ENCODE results near the gene FOXN3. TPM values are rescaled to one million over a fixed set of nuclear protein-coding genes. Genes with fewer than 3 reads are reported as not detected.
"Not testable (repeated sequence)": the region's sequence is repeated elsewhere in the genome, so short reads cannot be mapped to it uniquely, and the experiment has no call there.

The FOXN3 gene
- total RNA-seq, 1 donor from 2014 or later = 131 TPM

DNA sequence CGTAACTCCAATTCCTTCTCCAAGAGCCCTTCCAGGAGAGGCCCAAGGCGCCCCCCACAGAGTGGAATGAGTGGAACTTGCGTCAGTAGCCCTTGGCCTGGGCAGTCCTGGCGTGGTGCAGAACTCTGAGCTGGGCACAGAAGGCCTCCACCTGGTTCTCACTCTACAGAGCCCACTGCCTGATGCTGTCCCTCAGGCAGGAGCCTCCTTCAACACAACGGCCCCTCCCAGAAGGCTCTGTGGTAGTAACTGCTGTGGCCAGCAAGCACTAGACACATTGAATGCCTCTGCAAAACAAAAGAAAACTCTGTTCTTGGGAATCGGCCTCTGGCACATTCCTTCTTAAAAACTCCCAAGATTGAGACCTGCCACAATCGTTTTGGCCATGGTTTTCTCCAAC lies 258.9 kb downstream of the FOXN3 start:
- intact Hi-C loops (cut with micrococcal nuclease); H3K27ac Mint-ChIP-seq; DNase-seq (ENCODE audit: low spot score); H3K4me1 Mint-ChIP-seq (ENCODE audit: low read depth); H3K4me3 Mint-ChIP-seq (ENCODE audit: low read depth); H3K27me3 Mint-ChIP-seq (ENCODE audit: low read depth); H3K9me3 Mint-ChIP-seq: not testable (repeated sequence)
- peaks cover 23% of the 10 kb centered on the region for H3K36me3 Mint-ChIP-seq (ENCODE audit: low read depth)

DNA sequence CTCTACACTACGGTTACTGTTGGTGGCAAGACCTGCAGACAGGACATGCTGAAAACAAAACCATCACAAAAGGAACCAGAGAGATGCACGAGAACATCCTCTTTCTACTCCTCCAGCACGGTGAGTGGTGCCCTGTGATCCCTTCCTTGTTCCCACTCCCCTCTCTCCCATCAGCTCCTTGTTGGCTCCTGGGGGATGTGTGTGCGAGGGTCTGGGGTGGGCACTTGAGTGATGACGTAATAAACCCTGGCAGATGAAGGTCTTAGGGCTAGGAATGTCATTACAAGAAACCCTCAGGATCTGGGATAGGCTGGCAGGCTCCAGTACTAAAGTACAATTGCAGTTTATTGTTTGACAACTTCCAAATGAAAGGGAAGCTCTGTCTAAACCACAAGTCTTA lies 261.5 kb downstream of the FOXN3 start:
- Mint-ChIP-seq H3K4me3 (ENCODE audit: low read depth) (no peak overlapping the region), H3K27ac (no peak overlapping the region), H3K27me3 (ENCODE audit: low read depth) (no peaks in the 10 kb centered on the region), H3K36me3 (ENCODE audit: low read depth) (peaks cover 6% of the 10 kb centered on the region), H3K9me3 (peaks cover 4% of the 10 kb centered on the region), H3K4me1 (ENCODE audit: low read depth) (no peaks in the 10 kb centered on the region)
- intact Hi-C loops (cut with micrococcal nuclease) = no loop called here
- no peak for DNase-seq (ENCODE audit: low spot score)

DNA sequence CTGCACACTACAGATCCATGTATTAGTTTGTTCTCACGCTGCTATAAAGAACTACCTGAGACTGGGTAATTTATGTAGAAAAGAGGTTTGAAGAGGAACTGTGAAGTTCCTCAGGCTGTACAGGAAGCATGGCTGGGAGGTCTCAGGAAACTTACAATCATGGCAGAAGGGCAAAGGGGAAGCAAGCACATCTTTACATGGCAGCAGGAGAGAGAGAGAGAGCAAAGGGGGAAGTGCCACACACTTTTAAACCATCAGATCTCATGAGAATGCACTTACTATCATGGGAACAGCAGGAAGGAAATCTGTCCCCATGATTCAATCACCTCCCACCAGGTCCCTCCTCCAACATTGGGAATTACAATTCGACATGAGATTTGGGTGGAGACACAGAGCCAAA lies 265.3 kb downstream of the FOXN3 start:
- H3K27me3 Mint-ChIP-seq (ENCODE audit: low read depth); H3K9me3 Mint-ChIP-seq; H3K36me3 Mint-ChIP-seq (ENCODE audit: low read depth); H3K27ac Mint-ChIP-seq; intact Hi-C loops (cut with micrococcal nuclease); DNase-seq (ENCODE audit: low spot score); H3K4me1 Mint-ChIP-seq (ENCODE audit: low read depth); H3K4me3 Mint-ChIP-seq (ENCODE audit: low read depth): not testable (repeated sequence)

DNA sequence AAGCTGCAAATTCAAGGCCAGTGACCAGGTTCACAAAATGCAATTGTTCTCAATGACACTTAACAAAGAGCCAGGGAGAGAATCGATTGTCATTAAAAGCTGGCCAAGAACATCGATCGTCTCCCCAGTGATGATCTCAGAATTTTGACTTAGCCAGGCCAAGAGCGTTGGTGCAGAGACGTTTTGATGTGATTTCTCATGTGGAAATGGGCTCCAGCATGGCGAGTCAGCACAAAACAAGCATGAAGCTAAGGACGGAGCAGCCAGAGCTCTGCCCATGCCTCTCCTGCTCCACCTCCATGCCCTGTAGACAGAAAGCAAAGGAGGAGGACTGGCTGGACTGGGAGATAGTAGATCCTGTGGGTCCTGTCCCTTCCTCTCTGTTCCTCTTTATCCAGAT lies 270.8 kb downstream of the FOXN3 start:
- intact Hi-C loops (cut with micrococcal nuclease) = no loop called here
- Mint-ChIP-seq H3K36me3 (ENCODE audit: low read depth) (no peaks in the 10 kb centered on the region), H3K4me1 (ENCODE audit: low read depth) (no peaks in the 10 kb centered on the region), H3K27me3 (ENCODE audit: low read depth) (peaks cover 13% of the 10 kb centered on the region), H3K4me3 (ENCODE audit: low read depth) (no peak overlapping the region), H3K27ac (no peak overlapping the region), H3K9me3 (no peaks in the 10 kb centered on the region)
- DNase-seq (ENCODE audit: low spot score) = no peak

DNA sequence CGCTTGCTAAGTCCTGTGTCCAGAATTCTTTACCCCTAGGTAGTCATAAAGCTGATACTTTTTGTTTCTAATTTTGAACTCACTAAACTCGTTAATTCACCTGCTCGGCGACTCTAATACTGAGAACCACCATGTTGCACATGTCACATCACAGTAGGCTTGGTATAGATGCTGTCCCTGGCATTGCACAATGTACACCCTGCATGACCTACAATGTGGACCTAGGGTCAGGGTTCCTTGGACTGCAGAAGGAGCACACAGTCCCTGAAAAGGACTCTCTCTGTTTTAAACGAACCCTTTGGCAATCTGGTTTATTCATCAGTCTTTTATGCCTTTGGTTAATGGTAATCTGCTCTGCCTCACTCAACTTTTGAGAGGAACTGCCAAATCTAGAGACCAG lies 272.4 kb downstream of the FOXN3 start:
- DNase-seq (ENCODE audit: low spot score) = no peak
- H3K27me3 Mint-ChIP-seq (ENCODE audit: low read depth) = peaks cover 13% of the 10 kb centered on the region
- no peaks in the 10 kb centered on the region for H3K36me3 Mint-ChIP-seq (ENCODE audit: low read depth)
- H3K4me1 Mint-ChIP-seq (ENCODE audit: low read depth) = no peaks in the 10 kb centered on the region
- H3K4me3 Mint-ChIP-seq (ENCODE audit: low read depth) = no peak overlapping the region
- H3K9me3 Mint-ChIP-seq = no peaks in the 10 kb centered on the region
- intact Hi-C loops (cut with micrococcal nuclease) = no loop called here
- H3K27ac Mint-ChIP-seq = no peak overlapping the region

DNA sequence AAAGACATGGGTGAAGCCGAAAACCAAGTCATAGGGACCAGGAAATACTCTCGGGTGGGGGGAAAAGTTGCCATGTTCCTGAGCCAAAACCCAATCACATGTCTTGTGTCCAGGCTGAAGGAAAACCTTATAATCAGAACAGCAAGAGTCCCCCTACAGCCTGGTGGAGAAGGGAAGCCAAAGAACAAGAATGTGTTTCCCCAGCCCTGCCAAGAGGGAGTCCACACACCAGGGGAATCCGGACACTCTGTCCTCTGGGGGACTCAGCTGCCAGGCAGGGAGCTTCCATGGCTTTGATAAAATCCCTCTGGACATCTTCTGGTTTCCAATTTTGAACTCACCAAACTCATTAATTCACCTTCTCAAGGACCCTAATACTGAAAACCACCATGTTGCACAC lies 273.0 kb downstream of the FOXN3 start:
- Mint-ChIP-seq H3K27ac (no peak overlapping the region), H3K36me3 (ENCODE audit: low read depth) (no peaks in the 10 kb centered on the region), H3K9me3 (no peaks in the 10 kb centered on the region), H3K27me3 (ENCODE audit: low read depth) (peaks cover 13% of the 10 kb centered on the region), H3K4me1 (ENCODE audit: low read depth) (no peaks in the 10 kb centered on the region), H3K4me3 (ENCODE audit: low read depth) (no peak overlapping the region)
- no peak for DNase-seq (ENCODE audit: low spot score)
- intact Hi-C loops (cut with micrococcal nuclease) = no loop called here

DNA sequence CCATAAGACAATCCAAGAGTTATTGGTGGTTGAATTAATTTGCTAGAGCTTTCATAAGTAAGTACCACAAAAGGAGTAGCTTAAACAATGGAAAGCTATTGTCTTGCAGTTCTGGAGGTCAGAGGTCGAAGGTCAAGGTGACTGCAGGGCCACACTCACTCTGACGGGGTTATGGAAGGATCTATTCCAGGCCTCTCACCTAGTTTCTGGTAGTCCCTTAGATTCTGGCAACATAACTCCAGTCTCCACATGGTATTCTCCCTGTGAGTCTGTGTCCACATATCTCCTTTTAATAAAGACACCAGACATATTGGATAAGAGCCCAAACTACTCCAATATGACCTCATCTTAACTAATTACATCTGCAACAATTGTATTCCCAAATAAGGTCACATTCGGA lies 273.4 kb downstream of the FOXN3 start:
- no peaks in the 10 kb centered on the region for H3K9me3 Mint-ChIP-seq
- H3K4me1 Mint-ChIP-seq (ENCODE audit: low read depth) = no peaks in the 10 kb centered on the region
- H3K36me3 Mint-ChIP-seq (ENCODE audit: low read depth) = no peaks in the 10 kb centered on the region
- no peak overlapping the region for H3K4me3 Mint-ChIP-seq (ENCODE audit: low read depth)
- intact Hi-C loops (cut with micrococcal nuclease) = no loop called here
- H3K27ac Mint-ChIP-seq = no peak overlapping the region
- peaks cover 13% of the 10 kb centered on the region for H3K27me3 Mint-ChIP-seq (ENCODE audit: low read depth)
- DNase-seq (ENCODE audit: low spot score) = no peak

DNA sequence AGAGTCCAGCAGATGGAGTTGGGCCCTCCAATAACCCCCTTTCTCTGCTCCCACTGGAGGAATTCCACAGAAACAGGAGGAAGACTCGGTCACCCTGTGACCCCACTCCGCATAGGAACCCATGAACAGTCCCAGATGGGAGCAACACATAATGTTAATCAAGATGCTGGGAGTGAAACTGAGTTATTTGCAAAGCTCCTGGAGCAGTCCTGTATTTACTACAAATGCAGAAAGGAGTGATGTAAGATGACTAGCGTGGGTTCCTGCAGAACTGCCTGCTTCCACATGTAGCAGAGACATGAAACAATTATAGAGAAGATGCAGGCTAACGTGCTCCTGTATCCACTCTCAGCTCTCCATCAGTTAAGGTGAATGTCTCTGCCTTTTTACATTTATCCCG lies 274.7 kb downstream of the FOXN3 start:
- intact Hi-C loops (cut with micrococcal nuclease) = no loop called here
- DNase-seq (ENCODE audit: low spot score) = no peak
- Mint-ChIP-seq H3K4me3 (ENCODE audit: low read depth) (no peak overlapping the region), H3K9me3 (no peaks in the 10 kb centered on the region), H3K27me3 (ENCODE audit: low read depth) (peaks cover 11% of the 10 kb centered on the region), H3K36me3 (ENCODE audit: low read depth) (no peaks in the 10 kb centered on the region), H3K27ac (no peak overlapping the region), H3K4me1 (ENCODE audit: low read depth) (no peaks in the 10 kb centered on the region)

DNA sequence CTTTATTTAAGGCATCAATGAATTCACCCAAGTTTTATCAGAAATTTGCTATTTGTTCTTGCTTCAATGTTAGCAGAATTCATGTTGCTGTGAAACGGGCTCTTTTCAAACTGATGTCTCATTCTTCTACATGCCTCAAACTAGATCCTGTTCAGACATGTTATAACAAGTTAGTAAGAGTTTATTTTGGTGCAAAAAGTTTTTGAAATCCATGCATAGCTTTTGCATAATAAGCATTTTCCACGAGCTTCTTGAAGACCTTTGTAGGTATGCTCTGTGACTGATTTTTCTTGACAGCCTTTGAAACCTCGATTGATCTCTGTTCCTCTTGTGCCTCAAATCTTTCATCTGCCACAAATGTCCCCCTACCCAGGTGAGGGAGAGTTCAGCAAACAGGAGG lies 275.2 kb downstream of the FOXN3 start:
- peaks cover 11% of the 10 kb centered on the region for H3K27me3 Mint-ChIP-seq (ENCODE audit: low read depth)

DNA sequence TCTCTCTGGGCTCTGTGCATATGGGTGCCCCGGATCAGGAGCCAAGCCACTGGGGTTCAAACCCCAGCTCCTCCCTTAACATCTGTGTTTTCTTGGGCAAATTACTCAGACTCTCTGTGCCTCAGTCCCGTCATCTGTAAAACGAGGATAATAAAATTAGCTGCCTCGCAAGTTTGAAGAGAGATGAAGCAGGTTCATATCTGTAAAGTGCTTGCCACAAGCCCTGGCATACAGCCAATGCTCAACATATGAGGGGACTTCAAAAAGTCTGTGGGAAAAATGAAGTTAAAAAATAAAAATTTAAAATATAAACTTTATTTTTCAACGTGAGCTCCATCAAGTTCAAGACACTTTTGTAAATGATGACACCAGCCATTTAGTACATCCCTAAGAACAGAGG lies 276.7 kb downstream of the FOXN3 start:
- Mint-ChIP-seq H3K4me1 (ENCODE audit: low read depth) (no peaks in the 10 kb centered on the region), H3K4me3 (ENCODE audit: low read depth) (no peak overlapping the region)
- intact Hi-C loops (cut with micrococcal nuclease) = no loop called here

More for the DNA sequence above, 275.2 kb downstream of the FOXN3 start:
- H3K9me3 Mint-ChIP-seq = no peaks in the 10 kb centered on the region
- no peak overlapping the region for H3K27ac Mint-ChIP-seq
- no peak for DNase-seq (ENCODE audit: low spot score)
- intact Hi-C loops (cut with micrococcal nuclease) = no loop called here
- no peak overlapping the region for H3K4me3 Mint-ChIP-seq (ENCODE audit: low read depth)
- no peaks in the 10 kb centered on the region for H3K4me1 Mint-ChIP-seq (ENCODE audit: low read depth)
- no peaks in the 10 kb centered on the region for H3K36me3 Mint-ChIP-seq (ENCODE audit: low read depth)

DNA sequence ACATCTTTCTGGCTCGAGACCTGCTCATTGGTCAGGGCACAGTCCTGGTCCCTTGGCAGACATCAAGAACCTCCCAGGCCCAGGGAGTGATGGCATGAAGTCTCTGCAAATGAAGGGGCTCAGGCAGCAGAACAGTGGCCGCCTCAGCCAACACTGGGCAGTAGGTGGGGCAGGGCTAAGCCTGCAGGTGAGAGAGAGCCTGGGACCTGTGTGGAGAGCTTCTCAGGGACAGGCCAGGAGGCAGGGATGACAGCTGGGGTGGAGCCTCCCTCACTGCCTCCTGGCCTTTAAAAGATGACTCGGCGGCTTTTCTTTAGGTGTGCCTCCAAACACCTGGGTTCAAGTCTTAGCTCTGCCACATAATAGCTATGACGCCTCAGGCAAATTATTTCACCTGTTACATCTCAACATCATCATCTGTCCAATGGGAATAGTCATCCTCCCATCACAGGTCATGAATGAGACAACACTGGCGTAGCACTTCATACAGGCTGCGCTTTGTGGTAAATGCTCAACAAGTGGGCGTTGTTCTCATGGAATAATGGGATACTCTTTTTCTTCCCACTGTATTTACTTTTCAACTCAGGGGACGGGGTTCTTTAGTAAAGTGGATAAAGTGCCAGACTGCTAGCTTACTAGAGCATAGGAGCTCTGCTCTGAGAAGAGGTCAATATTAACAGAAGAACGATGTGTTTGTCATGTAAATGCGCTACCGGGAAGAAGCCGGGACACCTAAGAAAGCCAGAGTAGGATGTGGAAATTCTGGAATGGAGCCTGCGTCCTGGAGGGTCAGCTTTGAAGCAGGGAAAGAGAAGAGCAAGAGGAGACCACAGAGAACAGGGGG lies 277.4 kb downstream of the FOXN3 start:
- DNase-seq (ENCODE audit: low spot score) = no peak
- no peak overlapping the region for H3K27ac Mint-ChIP-seq

More for the DNA sequence above, 276.7 kb downstream of the FOXN3 start:
- peaks cover 15% of the 10 kb centered on the region for H3K27me3 Mint-ChIP-seq (ENCODE audit: low read depth)
- peaks cover 12% of the 10 kb centered on the region for H3K9me3 Mint-ChIP-seq
- H3K27ac Mint-ChIP-seq = no peak overlapping the region
- no peak for DNase-seq (ENCODE audit: low spot score)
- H3K36me3 Mint-ChIP-seq (ENCODE audit: low read depth) = peaks cover 3% of the 10 kb centered on the region

DNA sequence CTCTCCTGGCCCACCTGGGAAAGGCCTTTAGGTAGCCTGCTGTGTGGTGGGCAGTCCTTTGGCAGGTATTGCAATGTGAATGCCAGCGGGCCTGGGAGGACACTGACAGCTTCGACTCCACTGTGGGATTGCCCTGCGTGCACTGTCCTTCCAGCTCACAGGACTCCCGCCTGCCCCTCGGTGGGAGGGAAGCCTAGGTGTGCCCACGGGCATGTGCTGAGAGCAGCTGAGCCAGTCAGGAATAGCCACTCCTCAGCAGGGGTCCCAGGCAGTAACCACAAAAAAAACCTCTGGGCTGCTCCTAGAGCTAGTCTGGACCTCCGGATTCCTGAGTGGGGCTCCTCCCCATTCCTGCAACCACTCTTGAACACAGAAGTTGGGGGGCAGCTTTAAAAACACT lies 278.2 kb downstream of the FOXN3 start:
- Mint-ChIP-seq H3K27me3 (ENCODE audit: low read depth) (peaks cover 13% of the 10 kb centered on the region), H3K4me3 (ENCODE audit: low read depth) (no peak overlapping the region), H3K36me3 (ENCODE audit: low read depth) (peaks cover 3% of the 10 kb centered on the region), H3K4me1 (ENCODE audit: low read depth) (no peaks in the 10 kb centered on the region), H3K9me3 (peaks cover 15% of the 10 kb centered on the region), H3K27ac (no peak overlapping the region)
- no peak for DNase-seq (ENCODE audit: low spot score)
- intact Hi-C loops (cut with micrococcal nuclease) = no loop called here

More for the DNA sequence above, 277.4 kb downstream of the FOXN3 start:
- peaks cover 13% of the 10 kb centered on the region for H3K27me3 Mint-ChIP-seq (ENCODE audit: low read depth)
- peaks cover 15% of the 10 kb centered on the region for H3K9me3 Mint-ChIP-seq
- intact Hi-C loops (cut with micrococcal nuclease) = no loop called here
- peaks cover 3% of the 10 kb centered on the region for H3K36me3 Mint-ChIP-seq (ENCODE audit: low read depth)
- H3K4me3 Mint-ChIP-seq (ENCODE audit: low read depth) = no peak overlapping the region
- no peaks in the 10 kb centered on the region for H3K4me1 Mint-ChIP-seq (ENCODE audit: low read depth)

DNA sequence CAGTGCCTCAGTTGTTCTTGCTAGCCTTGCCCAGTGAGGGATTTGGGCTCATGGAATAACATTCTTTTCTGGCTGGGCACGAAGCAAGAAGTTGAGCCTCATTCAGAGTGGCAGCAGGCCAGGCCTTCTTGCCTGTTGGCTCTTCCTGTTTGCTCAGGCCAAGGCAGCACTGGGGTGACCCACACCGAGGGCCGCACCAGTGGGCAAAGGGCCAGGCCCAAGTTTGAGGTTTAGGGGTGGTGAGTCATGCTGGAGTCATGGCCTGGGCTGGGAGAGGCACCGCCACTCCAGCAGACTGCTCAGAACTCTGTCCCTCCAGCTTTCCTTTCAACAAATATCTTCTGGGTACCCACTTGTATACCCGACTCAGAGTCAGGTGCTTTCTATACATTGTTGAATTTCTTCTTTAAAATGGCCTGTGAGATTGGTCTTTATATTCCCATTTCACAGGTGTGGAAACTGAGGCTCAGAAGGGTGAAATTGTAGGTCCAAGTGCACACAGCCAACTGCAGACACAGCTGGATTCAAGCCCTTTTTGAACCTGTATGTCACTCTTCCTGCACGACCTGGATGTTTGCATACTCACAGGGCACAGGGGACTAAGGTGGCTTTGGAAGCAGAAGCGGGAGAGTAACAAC lies 279.4 kb downstream of the FOXN3 start:
- H3K4me1 Mint-ChIP-seq (ENCODE audit: low read depth) = no peaks in the 10 kb centered on the region
- DNase-seq (ENCODE audit: low spot score) = no peak

More for the DNA sequence above, 279.4 kb downstream of the FOXN3 start:
- H3K4me3 Mint-ChIP-seq (ENCODE audit: low read depth) = no peak overlapping the region
- peaks cover 11% of the 10 kb centered on the region for H3K27me3 Mint-ChIP-seq (ENCODE audit: low read depth)
- no peak overlapping the region for H3K27ac Mint-ChIP-seq
- H3K9me3 Mint-ChIP-seq = peaks cover 15% of the 10 kb centered on the region
- H3K36me3 Mint-ChIP-seq (ENCODE audit: low read depth) = peaks cover 3% of the 10 kb centered on the region
- intact Hi-C loops (cut with micrococcal nuclease) = no loop called here

Measured in activated T-helper 2 cell treated with anti-CD3 and anti-CD28 coated beads, Interferon-gamma antibody, Interleukin-2, Interleukin-4, amounts not matched to agents 10 μg/mL and 5 μg/mL and 100 μg/mL, durations not matched to agents 14 hours and 24 hours and 36 hours (primary cell).